Karpas-422 (cell line): ENCODE data around the gene SMARCC2. TPM values are rescaled to one million over a fixed set of nuclear protein-coding genes. Genes with fewer than 3 reads are reported as not detected.
A peak's percentile ranks its signal among the peaks of the same experiment; 100 is the strongest.

ENCODE experiments used
- DNase-seq: peaks from one replicate; pipeline ENCODE4 v3.0.0-alpha.2; 2015
- H2AFZ ChIP-seq: fragments of 200-600 bp; sonication (generic); 2 replicates; pipeline ENCODE4 v1.6.1; 2014; ENCODE audit warnings: antibody characterized with exemption, low read length, mixed read lengths
- H3K27ac ChIP-seq: fragments of 200-600 bp; sonication (generic); 2 replicates; pipeline ENCODE4 v1.5.1; 2014; ENCODE audit warnings: mild to moderate bottlenecking, low read length, moderate library complexity
- H3K27me3 ChIP-seq: fragments of 200-600 bp; sonication (generic); 2 replicates; pipeline ENCODE4 v1.6.1; 2014; ENCODE audit warnings: low read length, mixed read lengths
- H3K36me3 ChIP-seq: fragments of 200-600 bp; sonication (generic); 2 replicates; pipeline ENCODE4 v1.6.1; 2014; ENCODE audit warnings: low read length, mixed read lengths; ENCODE audit not compliant: insufficient read depth
- H3K4me1 ChIP-seq: fragments of 200-600 bp; sonication (generic); 2 replicates; pipeline ENCODE4 v1.6.1; 2014; ENCODE audit warnings: mild to moderate bottlenecking, low read length, mixed read lengths
- H3K4me2 ChIP-seq: fragments of 200-600 bp; sonication (generic); 2 replicates; pipeline ENCODE4 v1.6.1; 2014; ENCODE audit warnings: low read length, low read depth, mild to moderate bottlenecking; ENCODE audit not compliant: poor library complexity, severe bottlenecking
- H3K4me3 ChIP-seq: fragments of 200-600 bp; sonication (generic); 2 replicates; pipeline ENCODE4 v1.5.1; 2014; ENCODE audit warnings: mild to moderate bottlenecking, antibody characterized with exemption, low read length, mixed read lengths
- H3K79me2 ChIP-seq: fragments of 200-600 bp; sonication (generic); 2 replicates; pipeline ENCODE4 v1.6.1; 2014; ENCODE audit warnings: mild to moderate bottlenecking, low read length, mixed read lengths
- H3K9ac ChIP-seq: fragments of 200-600 bp; sonication (generic); 2 replicates; pipeline ENCODE4 v1.6.0; 2014; ENCODE audit warnings: low read length
- H3K9me2 ChIP-seq: fragments of 200-600 bp; sonication (generic), shearing (Covaris generic); replicated peaks from 2 replicates; pipeline ENCODE4 v1.6.0; 2014; ENCODE audit warnings: mild to moderate bottlenecking, low read length, moderate library complexity; ENCODE audit not compliant: insufficient read depth
- H3K9me3 ChIP-seq: fragments of 300-700, 200-600 bp; sonication (generic); 2 replicates; pipeline ENCODE4 v1.6.1; 2014; ENCODE audit warnings: low read length, mixed read lengths
- H4K20me1 ChIP-seq: fragments of 200-600 bp; sonication (generic); 2 replicates; pipeline ENCODE4 v1.6.1; 2014; ENCODE audit warnings: mild to moderate bottlenecking, antibody characterized with exemption, low read length, low read depth; ENCODE audit not compliant: insufficient read depth
- total RNA-seq: library from RNA; depleted of rRNA; stranded (reverse); fragments of >200 nt; shearing (Covaris generic); gene quantifications from 2 replicates; pipeline ENCODE4 v1.2.3, GENCODE V29; 2014; ENCODE audit warnings: low replicate concordance

The SMARCC2 gene
- total RNA-seq, 1 experiment from 2014 or later, result 26.2 TPM

DNA sequence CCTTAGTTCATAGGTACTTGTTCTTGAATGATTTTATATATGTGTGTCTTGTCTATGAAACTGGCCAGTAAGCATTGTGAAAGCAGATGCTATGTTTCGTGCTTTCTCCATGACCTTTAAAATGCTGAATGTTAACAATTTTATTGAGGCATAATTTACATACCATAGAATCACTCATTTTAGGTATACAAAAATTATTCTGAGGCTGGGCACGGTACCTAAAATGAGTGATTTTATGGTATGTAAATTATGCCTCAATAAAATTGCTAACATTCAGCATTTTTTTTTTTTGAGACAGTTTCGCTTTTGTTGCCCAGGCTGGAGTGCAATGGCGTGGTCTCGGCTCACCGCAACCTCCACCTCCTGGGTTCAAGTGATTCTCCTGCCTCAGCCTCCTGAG, 54.4 kb downstream of the SMARCC2 start:
- H3K27ac ChIP-seq, result no peak overlapping the region
- no peaks in the 10 kb centered on the region for H3K27me3 ChIP-seq
- H2AFZ ChIP-seq, result no peak overlapping the region
- H3K9ac ChIP-seq, result no peak overlapping the region
- H3K36me3 ChIP-seq, result peaks cover 38% of the 10 kb centered on the region
- no peak overlapping the region for H3K4me3 ChIP-seq
- no peak for DNase-seq
- no peak overlapping the region for H3K4me2 ChIP-seq
- no peaks in the 10 kb centered on the region for H3K9me3 ChIP-seq
- no peaks in the 10 kb centered on the region; the same call in none of the 2 replicates for H3K4me1 ChIP-seq
- H3K79me2 ChIP-seq, result peaks cover 8% of the 10 kb centered on the region
- H3K9me2 ChIP-seq, result no peaks in the 10 kb centered on the region
- no peaks in the 10 kb centered on the region for H4K20me1 ChIP-seq

DNA sequence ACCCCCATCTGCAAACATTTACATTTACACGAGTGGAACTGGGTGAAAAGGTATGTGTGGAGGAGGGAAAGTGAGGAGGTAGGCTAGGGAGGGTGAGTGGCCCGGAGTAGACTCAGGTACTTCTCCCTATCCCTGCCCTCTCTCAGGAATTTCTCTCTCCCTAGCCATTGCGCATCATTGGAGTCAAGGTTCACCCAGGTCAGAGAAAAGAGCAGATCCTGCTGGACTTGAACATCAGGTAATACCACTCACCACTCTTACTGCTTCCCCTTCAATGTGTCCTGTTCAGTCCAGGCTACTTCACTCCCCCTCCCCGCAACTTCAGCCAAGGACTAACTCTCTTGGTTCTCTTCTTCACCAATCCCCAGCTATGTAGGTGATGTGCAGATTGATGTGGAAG, 58.4 kb downstream of the SMARCC2 start:
- H3K9me2 ChIP-seq, result no peaks in the 10 kb centered on the region
- no peak overlapping the region for H3K9ac ChIP-seq
- H3K27ac ChIP-seq, result no peak overlapping the region
- H3K4me2 ChIP-seq, result no peak overlapping the region
- no peak overlapping the region for H3K4me3 ChIP-seq
- no peak for DNase-seq
- peaks cover 23% of the 10 kb centered on the region for H3K79me2 ChIP-seq
- no peaks in the 10 kb centered on the region for H3K27me3 ChIP-seq
- H3K9me3 ChIP-seq, result no peaks in the 10 kb centered on the region
- peaks cover 24% of the 10 kb centered on the region for H3K4me1 ChIP-seq
- H3K36me3 ChIP-seq, result peaks cover 29% of the 10 kb centered on the region
- no peaks in the 10 kb centered on the region for H4K20me1 ChIP-seq
- no peak overlapping the region for H2AFZ ChIP-seq

- Histone ChIP-seq H3K9me3 (no peaks in the 10 kb centered on the region), H2AFZ (no peak overlapping the region), H3K9me2 (no peaks in the 10 kb centered on the region), H3K4me1 (peaks cover 28% of the 10 kb centered on the region), H3K27me3 (no peaks in the 10 kb centered on the region), H3K36me3 (peaks cover 29% of the 10 kb centered on the region), H3K27ac (no peak overlapping the region), H3K79me2 (peaks cover 23% of the 10 kb centered on the region), H3K4me2 (peak overlapping the region; percentile 87), H4K20me1 (no peaks in the 10 kb centered on the region), H3K4me3 (peak overlapping the region; percentile 73), H3K9ac (peak overlapping the region; percentile 82)
- DNase-seq, result no peak
Measured at GRCh38 chr12:56129942-56130495, 59.3 kb downstream of the SMARCC2 start.

DNA sequence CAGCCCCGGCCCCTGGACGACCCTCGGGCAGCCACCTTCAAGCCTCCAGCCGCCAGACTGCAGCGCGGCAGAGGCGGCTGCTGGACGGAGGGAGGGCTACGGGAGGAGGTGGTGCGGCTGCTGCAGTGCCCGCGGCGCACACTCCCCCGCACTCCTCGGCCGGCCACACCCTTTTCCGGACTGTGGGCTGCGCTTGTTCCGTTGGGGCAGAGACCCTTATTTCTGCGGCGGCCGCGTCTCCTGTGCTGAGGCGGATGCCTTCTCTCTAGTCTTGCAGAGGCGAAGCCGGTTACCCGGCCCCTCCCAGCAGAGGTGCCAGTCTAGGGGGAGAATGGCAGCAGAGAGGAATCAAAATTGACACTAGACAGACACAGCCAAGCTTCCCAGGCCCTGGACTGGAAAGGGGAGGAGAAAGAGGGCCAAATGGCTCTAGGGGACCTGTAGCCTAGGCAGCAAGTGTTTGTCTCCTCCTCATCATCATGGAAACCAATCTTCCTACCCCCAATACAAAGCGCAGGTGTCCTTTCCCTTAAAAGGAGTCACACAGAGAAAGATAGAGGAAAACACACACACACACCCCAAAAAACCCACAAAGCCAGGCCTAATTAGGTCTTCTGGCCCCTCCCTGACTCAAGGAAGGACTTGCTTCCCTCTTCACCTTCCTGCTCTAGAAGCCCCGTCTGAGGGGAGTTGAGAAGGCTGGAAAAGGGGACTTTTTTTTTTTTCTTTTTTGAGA, 59.9 kb downstream of the SMARCC2 start:
- peaks cover 28% of the 10 kb centered on the region for H3K36me3 ChIP-seq
- no peaks in the 10 kb centered on the region for H3K27me3 ChIP-seq
- no peaks in the 10 kb centered on the region for H3K9me3 ChIP-seq
- no peaks in the 10 kb centered on the region for H4K20me1 ChIP-seq
- H3K4me1 ChIP-seq, result peaks cover 28% of the 10 kb centered on the region
- no peak overlapping the region for H2AFZ ChIP-seq
- no peaks in the 10 kb centered on the region for H3K9me2 ChIP-seq
- peak overlapping the region; percentile 82 for H3K9ac ChIP-seq
- H3K4me3 ChIP-seq, result peak overlapping the region; percentile 73
- peak overlapping the region; percentile 87 for H3K4me2 ChIP-seq
- H3K79me2 ChIP-seq, result peaks cover 23% of the 10 kb centered on the region
- peak overlapping the region; percentile 13; the same call in 1 of the 2 replicates for H3K27ac ChIP-seq
- peak; percentile 84 for DNase-seq

- H3K36me3 ChIP-seq, result peaks cover 23% of the 10 kb centered on the region
- H3K4me3 ChIP-seq, result peak overlapping the region; percentile 73
- peak overlapping the region; percentile 87 for H3K4me2 ChIP-seq
- H4K20me1 ChIP-seq, result no peaks in the 10 kb centered on the region
- peaks cover 26% of the 10 kb centered on the region for H3K79me2 ChIP-seq
- peak overlapping the region; percentile 13; the same call in 1 of the 2 replicates for H3K27ac ChIP-seq
- no peaks in the 10 kb centered on the region for H3K9me2 ChIP-seq
- H3K9ac ChIP-seq, result peak overlapping the region; percentile 82
- H3K9me3 ChIP-seq, result no peaks in the 10 kb centered on the region
- H3K4me1 ChIP-seq, result peaks cover 28% of the 10 kb centered on the region
- no peaks in the 10 kb centered on the region for H3K27me3 ChIP-seq
- no peak overlapping the region for H2AFZ ChIP-seq
- DNase-seq, result peak; percentile 61
Measured at GRCh38 chr12:56128670-56129205, 60.5 kb downstream of the SMARCC2 start.

- peak; percentile 100 for DNase-seq
- peak within 1 kb of the TSS; percentile 90 for H3K4me2 ChIP-seq
- H3K4me3 ChIP-seq, result peak within 1 kb of the TSS; percentile 73
- no peaks in the 10 kb centered on the region for H3K9me2 ChIP-seq
- peaks cover 19% of the 10 kb centered on the region for H3K36me3 ChIP-seq
- no peak within 1 kb of the TSS for H2AFZ ChIP-seq
- no peaks in the 10 kb centered on the region for H4K20me1 ChIP-seq
- H3K79me2 ChIP-seq, result peaks cover 27% of the 10 kb centered on the region
- peak within 1 kb of the TSS; percentile 88 for H3K27ac ChIP-seq
- no peaks in the 10 kb centered on the region for H3K27me3 ChIP-seq
- peaks cover 28% of the 10 kb centered on the region for H3K4me1 ChIP-seq
- H3K9ac ChIP-seq, result peak within 1 kb of the TSS; percentile 82
- no peaks in the 10 kb centered on the region for H3K9me3 ChIP-seq
Measured at GRCh38 chr12:56127888-56128669, 61.2 kb downstream of the SMARCC2 start, which contains the start of gene ESYT1. Gene ESYT1, plus strand, starts transcription at chr12:56128267. Its CDS starts 53 bp downstream, at chr12:56128320.

- no peaks in the 10 kb centered on the region for H3K9me3 ChIP-seq
- no peaks in the 10 kb centered on the region for H3K27me3 ChIP-seq
- peaks cover 18% of the 10 kb centered on the region for H3K36me3 ChIP-seq
- H3K9me2 ChIP-seq, result no peaks in the 10 kb centered on the region
- peaks cover 27% of the 10 kb centered on the region for H3K79me2 ChIP-seq
- H3K9ac ChIP-seq, result peak overlapping the region; percentile 65
- no peaks in the 10 kb centered on the region for H4K20me1 ChIP-seq
- peak overlapping the region; percentile 88 for H3K27ac ChIP-seq
- no peak for DNase-seq
- H3K4me1 ChIP-seq, result peaks cover 28% of the 10 kb centered on the region
- H2AFZ ChIP-seq, result no peak overlapping the region
- peak overlapping the region; percentile 63 for H3K4me3 ChIP-seq
- peak overlapping the region; percentile 90 for H3K4me2 ChIP-seq
Measured at GRCh38 chr12:56127485-56127887, 61.8 kb downstream of the SMARCC2 start.
